GM23338 (cell line): ENCODE data around the gene OVCH1. TPM values are rescaled to one million over a fixed set of nuclear protein-coding genes. Genes with fewer than 3 reads are reported as not detected.
"Not testable (repeated sequence)": the region's sequence is repeated elsewhere in the genome, so short reads cannot be mapped to it uniquely, and the experiment has no call there.

Experiments
- ATAC-seq: fragments of 200-7000 bp; cut with Tn5 transposase; 3 replicates; pipeline ENCODE4 v1.9.1; 2020
- DNase-seq: peaks from one replicate; pipeline ENCODE4 v3.0.0-alpha.2; 2015; ENCODE audit warnings: low spot score
- H2AFZ ChIP-seq: fragments of 200-600 bp; sonication (generic); 2 replicates; pipeline ENCODE4 v1.8.0; 2016; ENCODE audit warnings: antibody characterized with exemption, mild to moderate bottlenecking, moderate library complexity
- H3F3A ChIP-seq: fragments of 200-600 bp; sonication (generic); replicated peaks from 2 replicates; pipeline ENCODE4 v1.8.0; 2017; ENCODE audit warnings: antibody characterized with exemption, mixed run types, low read depth
- H3K27ac ChIP-seq: fragments of 200-600 bp; sonication (generic); 2 replicates; pipeline ENCODE4 v1.6.1; 2016; ENCODE audit warnings: low read depth
- H3K27me3 ChIP-seq: fragments of 200-600 bp; sonication (generic); 2 replicates; pipeline ENCODE4 v1.8.0; 2016; ENCODE audit warnings: mild to moderate bottlenecking, mixed run types, moderate library complexity; ENCODE audit not compliant: insufficient read depth
- H3K36me3 ChIP-seq: fragments of 200-600 bp; sonication (generic); 2 replicates; pipeline ENCODE4 v1.8.0; 2016; ENCODE audit warnings: mild to moderate bottlenecking; ENCODE audit not compliant: insufficient read depth
- H3K4me1 ChIP-seq: fragments of 200-600 bp; sonication (generic); 2 replicates; pipeline ENCODE4 v1.8.0; 2016; ENCODE audit warnings: mild to moderate bottlenecking, moderate library complexity; ENCODE audit not compliant: insufficient read depth
- H3K4me2 ChIP-seq: fragments of 200-600 bp; sonication (generic); 2 replicates; pipeline ENCODE4 v1.7.1; 2017; ENCODE audit warnings: mixed run types
- H3K4me3 ChIP-seq: fragments of 200-600 bp; sonication (generic); 2 replicates; pipeline ENCODE4 v1.6.1; 2016; ENCODE audit warnings: mixed run types
- H3K79me2 ChIP-seq: fragments of 200-600 bp; sonication (generic); replicated peaks from 2 replicates; pipeline ENCODE4 v1.8.0; 2017; ENCODE audit warnings: mild to moderate bottlenecking; ENCODE audit not compliant: insufficient read depth
- H3K9me2 ChIP-seq: fragments of 200-600 bp; sonication (generic); 2 replicates; pipeline ENCODE4 v1.8.0; 2017; ENCODE audit not compliant: insufficient read depth
- H4K20me1 ChIP-seq: fragments of 200-600 bp; sonication (generic); replicated peaks from 2 replicates; pipeline ENCODE4 v1.8.0; 2017; ENCODE audit warnings: mild to moderate bottlenecking; ENCODE audit not compliant: insufficient read depth
- H3K27ac Mint-ChIP-seq: 2 replicates; pipeline ENCODE4 v1.8.0; 2020; ENCODE audit warnings: inconsistent platforms, mild to moderate bottlenecking, moderate library complexity, mixed read lengths
- H3K27me3 Mint-ChIP-seq: 3 replicates; pipeline ENCODE4 v1.8.0; 2022; ENCODE audit warnings: low read depth, mild to moderate bottlenecking, moderate library complexity, mixed read lengths, inconsistent platforms; ENCODE audit not compliant: insufficient read depth, poor library complexity
- H3K36me3 Mint-ChIP-seq: 3 replicates; pipeline ENCODE4 v1.8.0; 2021; ENCODE audit warnings: low read depth, mild to moderate bottlenecking, inconsistent platforms, moderate library complexity, mixed read lengths
- H3K4me1 Mint-ChIP-seq: 3 replicates; pipeline ENCODE4 v1.8.0; 2020; ENCODE audit warnings: mild to moderate bottlenecking, inconsistent platforms, mixed read lengths
- H3K4me3 Mint-ChIP-seq: 3 replicates; pipeline ENCODE4 v1.8.0; 2021; ENCODE audit warnings: moderate library complexity, mild to moderate bottlenecking, inconsistent platforms, mixed read lengths
- H3K9me3 Mint-ChIP-seq: 3 replicates; pipeline ENCODE4 v1.8.0; 2020; ENCODE audit warnings: moderate library complexity, mild to moderate bottlenecking, inconsistent platforms, mixed read lengths
- CREB1 ChIP-seq: fragments of 250-450 bp; sonication (Bioruptor Pico); IDR thresholded peaks from 2 replicates; pipeline ENCODE4 v1.5.0; 2020; ENCODE audit warnings: low read depth, mild to moderate bottlenecking, moderate library complexity
- NANOG ChIP-seq: IDR thresholded peaks from 2 replicates; pipeline ENCODE4 v1.6.1; 2016; ENCODE audit warnings: antibody characterized with exemption, borderline replicate concordance
- REST ChIP-seq: IDR thresholded peaks from one replicate; pipeline ENCODE4 v1.6.1; 2018; ENCODE audit warnings: antibody characterized with exemption; ENCODE audit not compliant: unreplicated experiment
- ZNF114 ChIP-seq: fragments of 250-450 bp; sonication (Bioruptor Pico); IDR thresholded peaks from 2 replicates; pipeline ENCODE4 v1.5.0; 2020; ENCODE audit warnings: mild to moderate bottlenecking, moderate library complexity
- ZNF331 ChIP-seq: fragments of 250-450 bp; sonication (Bioruptor Pico); IDR thresholded peaks from 2 replicates; pipeline ENCODE4 v1.5.0; 2020; ENCODE audit warnings: low read depth, mild to moderate bottlenecking, moderate library complexity
- polyA plus RNA-seq: library from polyadenylated mRNA; unstranded; fragments of >200 nt; fragmentation: Nextera tagmentation; extraction: Ambion mirVana; gene quantifications from 2 replicates; pipeline ENCODE4 v1.2.1, GENCODE V29; 2016
- total RNA-seq: library from RNA; depleted of rRNA; stranded (reverse); fragments of >200 nt; shearing (Covaris generic); gene quantifications from 2 replicates; pipeline ENCODE4 v1.2.3, GENCODE V29; 2014
- TF ChIP-seq, protein P1 (sequence below), 2 experiments: fragments of 200-600 bp in 1 of 2; sonication (generic) in 1 of 2; conservative IDR thresholded peaks; 2 replicates each; pipeline versions ENCODE4 v1.5.1 to v1.6.1; 2016 to 2017; ENCODE audit warnings: antibody characterized with exemption in 2 of 2, low read depth in 2 of 2, mild to moderate bottlenecking in 2 of 2, moderate library complexity in 1 of 2

OVCH1 gene
- total and polyA plus RNA-seq, 2 experiments from 2014 or later: not detected

- H3K4me3 Mint-ChIP-seq: no peak overlapping the region
- no peak overlapping the region for H3K27ac Mint-ChIP-seq
- no peak overlapping the region for H2AFZ ChIP-seq
- H3K4me3 ChIP-seq: no peak overlapping the region
- TF ChIP-seq CREB1: no peak
- no peak for TF ChIP-seq NANOG
- no peak for TF ChIP-seq ZNF114 (CRISPR knock-in tag)
- TF ChIP-seq REST: no peak
- no peak for TF ChIP-seq ZNF331 (CRISPR knock-in tag)
- H3K36me3 Mint-ChIP-seq: no peaks in the 10 kb centered on the region
- no peak overlapping the region for H3K27ac ChIP-seq
- DNase-seq (no peak), ATAC-seq (no peak)
- no peaks in the 10 kb centered on the region for H3F3A ChIP-seq
- no peaks in the 10 kb centered on the region for H4K20me1 ChIP-seq
- H3K27me3 ChIP-seq: no peaks in the 10 kb centered on the region
- H3K9me3 Mint-ChIP-seq: peaks cover 3% of the 10 kb centered on the region; the same call in 2 of the 3 replicates
- H3K4me1 Mint-ChIP-seq: no peaks in the 10 kb centered on the region
- H3K9me2 ChIP-seq: no peaks in the 10 kb centered on the region
- no peaks in the 10 kb centered on the region for H3K36me3 ChIP-seq
- no peak overlapping the region for H3K4me2 ChIP-seq
- no peaks in the 10 kb centered on the region for H3K79me2 ChIP-seq
- no peaks in the 10 kb centered on the region for H3K4me1 ChIP-seq
- peaks cover 5% of the 10 kb centered on the region for H3K27me3 Mint-ChIP-seq
Observed at GRCh38 chr12:29389295-29389919, 108.1 kb downstream of the OVCH1 start.

- H3K27ac ChIP-seq, H4K20me1 ChIP-seq, H3F3A ChIP-seq, H3K9me2 ChIP-seq, H3K27me3 ChIP-seq, ATAC-seq, H3K4me1 Mint-ChIP-seq, H3K4me3 Mint-ChIP-seq, H3K36me3 ChIP-seq, H3K36me3 Mint-ChIP-seq, H2AFZ ChIP-seq, H3K27ac Mint-ChIP-seq, H3K79me2 ChIP-seq, H3K4me3 ChIP-seq, H3K27me3 Mint-ChIP-seq, H3K9me3 Mint-ChIP-seq, H3K4me1 ChIP-seq, H3K4me2 ChIP-seq, DNase-seq: not testable (repeated sequence)
- TF ChIP-seq, protein P1, sequence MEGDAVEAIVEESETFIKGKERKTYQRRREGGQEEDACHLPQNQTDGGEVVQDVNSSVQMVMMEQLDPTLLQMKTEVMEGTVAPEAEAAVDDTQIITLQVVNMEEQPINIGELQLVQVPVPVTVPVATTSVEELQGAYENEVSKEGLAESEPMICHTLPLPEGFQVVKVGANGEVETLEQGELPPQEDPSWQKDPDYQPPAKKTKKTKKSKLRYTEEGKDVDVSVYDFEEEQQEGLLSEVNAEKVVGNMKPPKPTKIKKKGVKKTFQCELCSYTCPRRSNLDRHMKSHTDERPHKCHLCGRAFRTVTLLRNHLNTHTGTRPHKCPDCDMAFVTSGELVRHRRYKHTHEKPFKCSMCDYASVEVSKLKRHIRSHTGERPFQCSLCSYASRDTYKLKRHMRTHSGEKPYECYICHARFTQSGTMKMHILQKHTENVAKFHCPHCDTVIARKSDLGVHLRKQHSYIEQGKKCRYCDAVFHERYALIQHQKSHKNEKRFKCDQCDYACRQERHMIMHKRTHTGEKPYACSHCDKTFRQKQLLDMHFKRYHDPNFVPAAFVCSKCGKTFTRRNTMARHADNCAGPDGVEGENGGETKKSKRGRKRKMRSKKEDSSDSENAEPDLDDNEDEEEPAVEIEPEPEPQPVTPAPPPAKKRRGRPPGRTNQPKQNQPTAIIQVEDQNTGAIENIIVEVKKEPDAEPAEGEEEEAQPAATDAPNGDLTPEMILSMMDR (conservative IDR thresholded peaks at IDR 0.05; ENCODE audit: low read depth in 2 of 2): 0 out of 4 replicates have a peak, but pooled peaks of 1 of the 2 experiments have one; percentile 15
Observed at GRCh38 chr12:29386084-29386680, 111.3 kb downstream of the OVCH1 start.

DNA sequence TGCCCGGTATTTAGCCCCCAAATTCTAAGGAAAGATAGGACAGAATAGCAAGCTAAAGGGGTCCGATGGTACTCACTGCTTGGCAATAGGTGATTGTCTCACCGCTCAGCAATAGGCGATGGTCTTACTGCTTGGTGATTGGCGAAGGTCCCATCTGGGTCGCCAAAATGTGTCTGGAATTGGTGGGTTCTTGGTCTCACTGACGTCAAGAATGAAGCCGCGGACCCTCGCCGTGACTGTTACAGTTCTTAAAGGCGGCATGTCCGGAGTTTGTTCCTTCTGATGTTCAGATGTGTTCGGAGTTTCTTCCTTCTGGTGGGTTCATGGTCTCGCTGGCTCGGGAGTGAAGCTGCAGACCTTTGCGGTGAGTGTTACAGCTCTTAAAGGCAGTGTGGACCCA lies 112.3 kb downstream of the OVCH1 start:
- H3K4me3 Mint-ChIP-seq, H4K20me1 ChIP-seq, H3K36me3 ChIP-seq, DNase-seq, H3K27ac Mint-ChIP-seq, H3K27me3 Mint-ChIP-seq, H3K79me2 ChIP-seq, H3K9me3 Mint-ChIP-seq, H3K4me2 ChIP-seq, H3K9me2 ChIP-seq, H3K27me3 ChIP-seq, H3K4me1 Mint-ChIP-seq, H3K4me1 ChIP-seq, H3K36me3 Mint-ChIP-seq, H3K27ac ChIP-seq, H3K4me3 ChIP-seq, ATAC-seq, H3F3A ChIP-seq: not testable (repeated sequence)
- H2AFZ ChIP-seq: 0 out of 2 replicates have a peak overlapping the region, but pooled peaks have one; percentile 52
